H1 (cell line): Measurements from ENCODE around the gene PRMT3. TPM values are rescaled to one million over a fixed set of nuclear protein-coding genes. Genes with fewer than 3 reads are reported as not detected.

ENCODE experiments used
- CHD7 ChIP-seq: fragments of 300-600 bp; sonication (generic); IDR thresholded peaks from 2 replicates; pipeline ENCODE4 v1.7.1; 2012; ENCODE audit warnings: low read length, moderate library complexity, mild to moderate bottlenecking, inconsistent platforms; ENCODE audit not compliant: insufficient replicate concordance
- GABPA ChIP-seq: IDR thresholded peaks from 2 replicates; pipeline ENCODE4 v1.6.1; 2011; ENCODE audit warnings: mild to moderate bottlenecking, low read length, moderate library complexity, borderline replicate concordance; ENCODE audit not compliant: insufficient read depth
- JUN ChIP-seq: IDR thresholded peaks from 2 replicates; pipeline ENCODE4 v1.6.1; 2011; ENCODE audit warnings: low read depth, mild to moderate bottlenecking, improper control_type of control experiment, low read length
- KDM1A ChIP-seq: fragments of 200-600, 300-600 bp; sonication (generic); IDR thresholded peaks from 2 replicates; pipeline ENCODE4 v1.7.1; 2016; ENCODE audit warnings: mild to moderate bottlenecking, low read length, borderline replicate concordance
- KDM4A ChIP-seq: IDR thresholded peaks from one replicate; pipeline ENCODE4 v1.7.1; 2012; ENCODE audit warnings: low read depth, mild to moderate bottlenecking, moderate library complexity, low read length, inconsistent platforms; ENCODE audit not compliant: severe bottlenecking
- POLR2AphosphoS5 ChIP-seq: IDR thresholded peaks from 2 replicates; pipeline ENCODE4 v1.6.1; 2011; ENCODE audit warnings: low read depth, low read length
- RAD21 ChIP-seq, 2 experiments: IDR thresholded peaks in 1 of 2; conservative IDR thresholded peaks in 1 of 2; 2 replicates each; pipeline ENCODE4 v1.6.1; 2011; ENCODE audit warnings: low read depth in 2 of 2, low read length in 2 of 2, improper control_type of control experiment in 1 of 2, inconsistent platforms in 1 of 2, mild to moderate bottlenecking in 1 of 2, moderate library complexity in 1 of 2
- SIN3A ChIP-seq, 2 experiments: IDR thresholded peaks in 1 of 2; conservative IDR thresholded peaks in 1 of 2; 2 replicates each; pipeline ENCODE4 v1.6.1; 2011 to 2012; ENCODE audit warnings: low read length in 2 of 2, improper control_type of control experiment in 1 of 2, low read depth in 1 of 2, mild to moderate bottlenecking in 1 of 2
- ZNF274 ChIP-seq: IDR thresholded peaks from 2 replicates; pipeline ENCODE4 v1.7.0; 2012; ENCODE audit warnings: low read length, borderline replicate concordance; ENCODE audit errors: extremely low read depth
- polyA plus RNA-seq, 7 experiments: library from polyadenylated mRNA; depleted of rRNA in 3 of 7; stranded (reverse) in 5 of 7; unstranded in 2 of 7; fragments of >200 nt in 5 of 7; fragments of 200-250 nt in 2 of 7; gene quantifications; 1 replicate in 5 of 7; 2 replicates in 1 of 7; 4 replicates in 1 of 7; pipeline versions ENCODE4 v1.2.1 to v1.2.3, GENCODE V29; 2011 to 2013; ENCODE audit warnings: missing spikeins in 2 of 7, mixed read lengths in 2 of 7
- total RNA-seq: library from RNA; stranded (reverse); fragmentation: NEBNext Ultra II Directional; extraction: Animal tissue kit (Norgen Biotek cat#: 25700); gene quantifications from 2 replicates; pipeline ENCODE4 v1.2.1, GENCODE V29; 2021

PRMT3 gene
- total and polyA plus RNA-seq, 2 of the 8 experiments (the other 6 are each of a cell fraction or from before 2014, with no cell fraction given) = 11.2 to 26.5 TPM

GRCh38 chr11:20342347-20343141 lies 45.0 kb upstream of the PRMT3 start (continued):
- TF ChIP-seq CHD7 (no peak), POLR2AphosphoS5 (no peak), JUN (no peak), GABPA (no peak), SIN3A (conservative IDR thresholded peaks at IDR 0.05 in 1 of 2, IDR thresholded peaks at IDR 0.05 in 1 of 2; ENCODE audit: low read depth in 1 of 2, low read length in 2 of 2) (0 out of 4 replicates have a peak, but pooled peaks of 1 of the 2 experiments have one; percentile 22), KDM1A (peak; percentile 57; the same call in 1 of the 2 replicates), ZNF274 (no peak), KDM4A (no peak), RAD21 (IDR thresholded peaks at IDR 0.05 in 1 of 2, conservative IDR thresholded peaks at IDR 0.05 in 1 of 2; ENCODE audit: low read depth in 2 of 2, low read length in 2 of 2) (peak in 1 of 2 experiments; percentile 8; a peak in 1 of 4 replicates)
